Left kidney (tissue), 2 donors: Measurements from ENCODE around the gene CLDN20. TPM values are rescaled to one million over a fixed set of nuclear protein-coding genes. Genes with fewer than 3 reads are reported as not detected.
"Not testable (repeated sequence)": the region's sequence is repeated elsewhere in the genome, so short reads cannot be mapped to it uniquely, and the experiment has no call there.

ENCODE experiments used
- DNase-seq: peaks from one replicate; pipeline ENCODE4 v3.0.0-alpha.2; 2013
- polyA plus RNA-seq: library from polyadenylated mRNA; unstranded; fragments of 120-200 nt; gene quantifications from one replicate; pipeline ENCODE4 v1.2.1, GENCODE V29; 2013; ENCODE audit not compliant: insufficient read length

The CLDN20 gene
- polyA plus RNA-seq, 1 donor, result 3.3 TPM

GRCh38 chr6:155312950-155313349 lies 49.1 kb downstream of the CLDN20 start:
- not testable (repeated sequence) for DNase-seq

DNA sequence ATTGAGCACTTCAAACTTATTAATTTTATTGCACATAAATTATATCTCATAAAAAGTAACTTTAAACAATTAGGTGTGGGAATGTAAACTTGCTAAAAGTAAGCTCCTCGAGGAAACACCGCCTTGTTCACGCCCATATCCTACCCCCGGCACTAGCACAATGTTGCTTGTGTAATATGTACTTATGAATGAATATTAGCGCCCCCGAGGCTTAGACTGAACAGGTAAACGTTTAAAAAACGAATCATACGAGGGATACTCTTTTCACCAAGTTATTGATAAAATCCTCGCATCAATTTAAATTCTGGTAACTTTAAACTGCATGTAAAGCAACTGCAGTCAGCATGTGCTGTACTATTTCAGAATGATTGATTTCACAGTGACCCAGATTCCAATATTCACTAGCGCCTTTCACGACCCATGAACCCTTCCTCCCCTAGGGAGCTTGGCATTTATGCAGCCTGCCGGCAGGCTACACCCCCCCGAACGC lies 49.8 kb downstream of the CLDN20 start:
- no peak for DNase-seq

- peak; percentile 97 for DNase-seq
Measured at GRCh38 chr6:155314092-155314772, 50.4 kb downstream of the CLDN20 start, which contains the start of gene TFB1M. Gene TFB1M (minus strand): TSS chr6:155314484. CDS start chr6:155314428, 56 bp downstream.

DNA sequence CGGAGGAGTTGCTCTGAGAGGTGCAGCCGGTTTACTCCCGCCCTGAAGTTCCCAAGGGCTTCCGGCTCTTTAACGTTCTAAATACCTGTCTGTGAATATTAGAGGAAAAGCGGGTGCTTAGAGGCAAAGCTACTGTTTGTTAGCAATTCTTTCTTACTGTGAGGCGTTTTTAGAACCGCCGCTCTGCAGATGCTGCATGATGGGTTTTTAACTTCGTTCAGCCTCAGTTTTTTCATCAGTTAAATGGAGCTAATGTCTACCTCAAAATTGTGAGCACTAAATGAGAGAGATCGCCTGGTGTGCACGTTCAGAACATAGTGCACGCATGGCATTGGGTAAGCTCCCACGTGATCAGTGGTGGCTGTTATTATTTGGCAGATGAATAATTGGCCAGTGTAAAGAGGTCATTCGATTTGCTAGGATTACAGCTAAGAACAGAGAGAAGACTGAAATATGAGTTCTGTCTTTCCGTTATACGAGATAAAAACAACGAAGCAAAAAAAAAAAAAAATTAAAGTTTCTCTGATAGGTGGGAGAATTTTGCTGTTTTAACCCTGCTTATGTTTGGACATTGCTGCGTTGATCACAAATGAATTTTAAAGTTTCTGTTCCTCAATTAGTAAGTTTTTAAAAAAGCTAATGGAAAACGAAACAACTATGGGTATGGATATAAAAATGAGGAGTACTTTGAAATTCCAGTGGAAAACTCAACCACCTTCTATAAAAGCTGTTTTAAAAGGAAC lies 51.1 kb downstream of the CLDN20 start:
- DNase-seq, result no peak

DNA sequence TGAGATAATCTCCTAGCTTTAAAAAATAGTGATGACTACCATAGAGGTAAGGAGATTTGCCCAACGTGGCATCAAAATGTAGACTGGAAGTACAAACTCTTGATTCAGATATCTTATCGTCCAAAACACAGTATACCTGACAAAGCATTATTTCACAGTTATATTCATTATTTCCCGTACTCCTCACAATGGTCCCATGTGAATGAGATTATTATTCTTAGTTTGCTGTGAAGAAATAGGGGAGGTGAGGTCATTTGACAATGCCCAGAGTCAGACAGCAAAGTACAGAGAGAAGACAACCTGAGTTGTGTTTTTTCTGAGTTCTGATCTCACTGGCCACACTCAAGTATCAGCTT lies 51.7 kb downstream of the CLDN20 start:
- no peak for DNase-seq

DNA sequence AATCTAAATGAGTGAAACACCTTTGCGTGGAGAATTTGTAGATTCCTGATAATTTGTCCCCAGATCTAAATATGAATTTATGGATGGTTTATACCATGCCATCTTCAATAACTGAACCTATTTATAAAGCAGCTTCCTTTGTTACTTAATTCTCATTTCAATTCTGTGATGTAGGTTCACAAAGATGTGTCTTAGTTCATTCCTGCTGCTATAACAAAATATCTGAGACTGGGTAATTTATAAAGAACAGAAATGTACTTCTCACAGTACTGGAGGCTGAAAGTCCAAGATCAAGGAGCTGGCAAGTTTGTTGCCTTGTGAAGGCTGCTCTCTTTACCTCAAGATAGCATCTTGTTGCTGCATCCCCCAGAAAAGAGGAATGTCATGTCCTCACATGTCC lies 52.6 kb downstream of the CLDN20 start:
- DNase-seq, result no peak

- no peak for DNase-seq
Measured at GRCh38 chr6:155317186-155317585, 53.4 kb downstream of the CLDN20 start.

GRCh38 chr6:155319902-155320301 lies 56.1 kb downstream of the CLDN20 start:
- no peak for DNase-seq

GRCh38 chr6:155324172-155324571 lies 60.4 kb downstream of the CLDN20 start:
- no peak for DNase-seq

DNA sequence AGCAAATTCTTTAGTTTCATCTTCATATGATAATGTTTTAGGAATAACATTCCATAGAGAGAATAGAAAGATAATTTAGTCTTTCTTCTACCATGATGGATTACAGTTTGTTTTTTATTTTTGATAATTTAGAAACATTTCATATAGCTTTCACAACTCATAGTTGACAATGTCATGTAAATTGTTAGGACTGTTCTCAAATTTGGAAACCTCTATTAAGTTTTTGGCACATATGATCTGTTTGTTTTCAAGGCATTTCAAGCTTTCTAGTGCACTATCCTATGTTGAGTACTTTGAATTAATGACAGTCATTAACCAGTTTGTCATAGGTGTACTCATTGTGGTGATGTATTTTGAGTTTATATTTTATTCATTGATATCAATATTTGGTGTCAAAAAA lies 61.2 kb downstream of the CLDN20 start:
- no peak for DNase-seq

- no peak for DNase-seq
Measured at GRCh38 chr6:155325700-155326516, 62.1 kb downstream of the CLDN20 start.

Other genes starting within 250 kb of the CLDN20 start
- gene TFB1M, start 50.5 kb downstream of the CLDN20 start, polyA plus RNA-seq, result 25.6 TPM
- 1.6 TPM for gene NOX3, start 191.8 kb downstream of the CLDN20 start, polyA plus RNA-seq